ENCODE measurements around the gene CD52. TPM values are rescaled to one million over a fixed set of nuclear protein-coding genes. Genes with fewer than 3 reads are reported as not detected.

CD52 gene
- total RNA-seq, 1 experiment from 2014 or later: 735 TPM

GRCh38 chr1:26364956-26365355 is 47.2 kb downstream of the CD52 start:
- Histone ChIP-seq H4K20me1 (ENCODE audit: insufficient read depth, low read depth, low read length) (no peaks in the 10 kb centered on the region), H3K79me2 (ENCODE audit: low read length) (no peaks in the 10 kb centered on the region), H3K27ac (ENCODE audit: low read length) (no peak overlapping the region), H3K4me2 (ENCODE audit: low read depth, low read length, poor library complexity, severe bottlenecking) (no peak overlapping the region), H3K4me1 (ENCODE audit: low read length) (no peaks in the 10 kb centered on the region; the same call in 1 of the 2 replicates), H2AFZ (ENCODE audit: low read length) (no peak overlapping the region), H3K27me3 (ENCODE audit: low read length) (no peaks in the 10 kb centered on the region), H3K9me3 (ENCODE audit: low read length) (no peaks in the 10 kb centered on the region), H3K36me3 (ENCODE audit: insufficient read depth, low read length) (no peaks in the 10 kb centered on the region), H3K9ac (ENCODE audit: low read length) (no peak overlapping the region), H3K9me2 (replicated peaks; ENCODE audit: insufficient read depth, low read length) (no peaks in the 10 kb centered on the region), H3K4me3 (ENCODE audit: low read length) (no peak overlapping the region)
- DNase-seq: no peak

GRCh38 chr1:26367441-26367840 is 49.7 kb downstream of the CD52 start:
- Histone ChIP-seq H3K36me3 (ENCODE audit: insufficient read depth, low read length) (no peaks in the 10 kb centered on the region), H2AFZ (ENCODE audit: low read length) (no peak overlapping the region), H3K9me2 (replicated peaks; ENCODE audit: insufficient read depth, low read length) (no peaks in the 10 kb centered on the region), H3K9me3 (ENCODE audit: low read length) (no peaks in the 10 kb centered on the region), H3K9ac (ENCODE audit: low read length) (no peak overlapping the region), H3K4me1 (ENCODE audit: low read length) (no peaks in the 10 kb centered on the region; the same call in 1 of the 2 replicates), H3K27ac (ENCODE audit: low read length) (no peak overlapping the region), H3K79me2 (ENCODE audit: low read length) (no peaks in the 10 kb centered on the region), H3K4me2 (ENCODE audit: low read depth, low read length, poor library complexity, severe bottlenecking) (no peak overlapping the region), H4K20me1 (ENCODE audit: insufficient read depth, low read depth, low read length) (no peaks in the 10 kb centered on the region), H3K27me3 (ENCODE audit: low read length) (no peaks in the 10 kb centered on the region), H3K4me3 (ENCODE audit: low read length) (no peak overlapping the region)
- no peak for DNase-seq

- Histone ChIP-seq H3K4me2 (ENCODE audit: low read depth, low read length, poor library complexity, severe bottlenecking) (no peak overlapping the region), H3K9me3 (ENCODE audit: low read length) (no peaks in the 10 kb centered on the region), H3K9ac (ENCODE audit: low read length) (no peak overlapping the region), H3K27me3 (ENCODE audit: low read length) (no peaks in the 10 kb centered on the region), H3K27ac (ENCODE audit: low read length) (no peak overlapping the region), H3K9me2 (replicated peaks; ENCODE audit: insufficient read depth, low read length) (no peaks in the 10 kb centered on the region), H4K20me1 (ENCODE audit: insufficient read depth, low read depth, low read length) (no peaks in the 10 kb centered on the region), H2AFZ (ENCODE audit: low read length) (no peak overlapping the region), H3K4me1 (ENCODE audit: low read length) (no peaks in the 10 kb centered on the region; the same call in 1 of the 2 replicates), H3K36me3 (ENCODE audit: insufficient read depth, low read length) (no peaks in the 10 kb centered on the region), H3K79me2 (ENCODE audit: low read length) (no peaks in the 10 kb centered on the region), H3K4me3 (ENCODE audit: low read length) (no peak overlapping the region)
- DNase-seq: no peak
Measured at GRCh38 chr1:26368006-26368405, 50.2 kb downstream of the CD52 start.

- no peaks in the 10 kb centered on the region for H3K36me3 ChIP-seq (ENCODE audit: insufficient read depth, low read length)
- no peaks in the 10 kb centered on the region for H3K79me2 ChIP-seq (ENCODE audit: low read length)
- H3K9me2 ChIP-seq (replicated peaks; ENCODE audit: insufficient read depth, low read length): no peaks in the 10 kb centered on the region
- H3K4me3 ChIP-seq (ENCODE audit: low read length): no peak overlapping the region
- no peaks in the 10 kb centered on the region for H3K27me3 ChIP-seq (ENCODE audit: low read length)
- H3K4me1 ChIP-seq (ENCODE audit: low read length): no peaks in the 10 kb centered on the region; the same call in 1 of the 2 replicates
- H3K4me2 ChIP-seq (ENCODE audit: low read depth, low read length, poor library complexity, severe bottlenecking): no peak overlapping the region
- no peak overlapping the region for H3K27ac ChIP-seq (ENCODE audit: low read length)
- H2AFZ ChIP-seq (ENCODE audit: low read length): no peak overlapping the region
- H3K9me3 ChIP-seq (ENCODE audit: low read length): no peaks in the 10 kb centered on the region
- no peaks in the 10 kb centered on the region for H4K20me1 ChIP-seq (ENCODE audit: insufficient read depth, low read depth, low read length)
- no peak for DNase-seq
- no peak overlapping the region for H3K9ac ChIP-seq (ENCODE audit: low read length)
Measured at GRCh38 chr1:26368486-26368885, 50.7 kb downstream of the CD52 start.

Other genes starting within 250 kb of the CD52 start
- 7.0 and 11.0 TPM in 2 replicates for gene PDIK1L, start 206.1 kb upstream of the CD52 start, total RNA-seq (2014; rRNA removed; shearing (Covaris generic); ENCODE audit: low replicate concordance)
- not detected in 2 replicates for gene FAM110D, start 158.9 kb upstream of the CD52 start, total RNA-seq (2014; rRNA removed; shearing (Covaris generic); ENCODE audit: low replicate concordance)
- not detected in 2 replicates for gene C1orf232, start 149.0 kb upstream of the CD52 start, total RNA-seq (2014; rRNA removed; shearing (Covaris generic); ENCODE audit: low replicate concordance)
- 58.5 and 133 TPM in 2 replicates for gene ZNF593, start 148.1 kb upstream of the CD52 start, total RNA-seq (2014; rRNA removed; shearing (Covaris generic); ENCODE audit: low replicate concordance)
- 0.18 TPM in 1 of 2 replicates, not detected in the other for gene ZNF593OS, start 146.1 kb upstream of the CD52 start, total RNA-seq (2014; rRNA removed; shearing (Covaris generic); ENCODE audit: low replicate concordance)
- 0.29 and 1.5 TPM in 2 replicates for gene CNKSR1, start 140.5 kb upstream of the CD52 start, total RNA-seq (2014; rRNA removed; shearing (Covaris generic); ENCODE audit: low replicate concordance)
- gene CATSPER4, start 127.4 kb upstream of the CD52 start, total RNA-seq (2014; rRNA removed; shearing (Covaris generic); ENCODE audit: low replicate concordance): not detected in 2 replicates
- gene CEP85, start 83.8 kb upstream of the CD52 start, total RNA-seq (2014; rRNA removed; shearing (Covaris generic); ENCODE audit: low replicate concordance): 23.8 and 31.5 TPM in 2 replicates
- 108 and 143 TPM in 2 replicates for gene SH3BGRL3, start 37.9 kb upstream of the CD52 start, total RNA-seq (2014; rRNA removed; shearing (Covaris generic); ENCODE audit: low replicate concordance)
- gene UBXN11, start 11.3 kb upstream of the CD52 start, total RNA-seq (2014; rRNA removed; shearing (Covaris generic); ENCODE audit: low replicate concordance): 20.7 and 56.0 TPM in 2 replicates
- 1.3 TPM in 1 of 2 replicates, not detected in the other for gene CRYBG2, start 36.2 kb downstream of the CD52 start, total RNA-seq (2014; rRNA removed; shearing (Covaris generic); ENCODE audit: low replicate concordance)
- not detected in 2 replicates for gene ZNF683, start 54.8 kb downstream of the CD52 start, total RNA-seq (2014; rRNA removed; shearing (Covaris generic); ENCODE audit: low replicate concordance)
- gene LIN28A, start 92.9 kb downstream of the CD52 start, total RNA-seq (2014; rRNA removed; shearing (Covaris generic); ENCODE audit: low replicate concordance): 0.04 TPM in 1 of 2 replicates, not detected in the other
- gene DHDDS, start 114.4 kb downstream of the CD52 start, total RNA-seq (2014; rRNA removed; shearing (Covaris generic); ENCODE audit: low replicate concordance): 17.0 and 31.1 TPM in 2 replicates
- 407 and 515 TPM in 2 replicates for gene HMGN2, start 154.5 kb downstream of the CD52 start, total RNA-seq (2014; rRNA removed; shearing (Covaris generic); ENCODE audit: low replicate concordance)
- 85.3 and 106 TPM in 2 replicates for gene RPS6KA1, start 211.8 kb downstream of the CD52 start, total RNA-seq (2014; rRNA removed; shearing (Covaris generic); ENCODE audit: low replicate concordance)